SIG-M5 treated with dmso at 0.1 percent for 504 hours (cell line): ENCODE data around the gene FABP2.
"Not testable (repeated sequence)": the region's sequence is repeated elsewhere in the genome, so short reads cannot be mapped to it uniquely, and the experiment has no call there.

Experiments used
- DNase-seq: peaks from one replicate; lab custom pipeline; 2025; ENCODE audit not compliant: unreplicated experiment; lab: John Stamatoyannopoulos, UW

FABP2 gene

DNA sequence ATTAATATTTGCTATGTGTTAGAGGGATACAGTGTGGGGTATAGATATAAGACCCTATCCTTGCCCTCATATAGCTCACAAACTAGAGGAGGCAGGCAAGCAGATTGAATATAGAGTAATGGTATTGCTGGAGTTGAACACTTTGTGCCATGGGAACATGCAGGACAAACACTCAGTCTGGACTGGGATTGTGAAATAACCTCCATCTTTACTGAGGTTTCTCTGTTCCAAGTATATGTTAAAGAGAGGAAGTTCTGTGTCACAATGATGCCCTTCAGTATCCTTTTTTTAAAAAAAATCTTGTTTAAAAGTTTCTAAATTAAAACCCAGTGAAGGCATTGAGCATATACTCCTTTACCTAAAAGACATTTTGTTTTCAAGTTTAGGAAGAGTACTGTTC, 8.7 kb downstream of the FABP2 start:
- DNase-seq: peak; percentile 76

GRCh38 chr4:119310826-119311225, 11.1 kb downstream of the FABP2 start:
- no peak for DNase-seq

- DNase-seq: no peak
Observed at GRCh38 chr4:119307606-119308005, 14.3 kb downstream of the FABP2 start.

- DNase-seq: no peak
Observed at GRCh38 chr4:119304431-119304830, 17.5 kb downstream of the FABP2 start.

DNA sequence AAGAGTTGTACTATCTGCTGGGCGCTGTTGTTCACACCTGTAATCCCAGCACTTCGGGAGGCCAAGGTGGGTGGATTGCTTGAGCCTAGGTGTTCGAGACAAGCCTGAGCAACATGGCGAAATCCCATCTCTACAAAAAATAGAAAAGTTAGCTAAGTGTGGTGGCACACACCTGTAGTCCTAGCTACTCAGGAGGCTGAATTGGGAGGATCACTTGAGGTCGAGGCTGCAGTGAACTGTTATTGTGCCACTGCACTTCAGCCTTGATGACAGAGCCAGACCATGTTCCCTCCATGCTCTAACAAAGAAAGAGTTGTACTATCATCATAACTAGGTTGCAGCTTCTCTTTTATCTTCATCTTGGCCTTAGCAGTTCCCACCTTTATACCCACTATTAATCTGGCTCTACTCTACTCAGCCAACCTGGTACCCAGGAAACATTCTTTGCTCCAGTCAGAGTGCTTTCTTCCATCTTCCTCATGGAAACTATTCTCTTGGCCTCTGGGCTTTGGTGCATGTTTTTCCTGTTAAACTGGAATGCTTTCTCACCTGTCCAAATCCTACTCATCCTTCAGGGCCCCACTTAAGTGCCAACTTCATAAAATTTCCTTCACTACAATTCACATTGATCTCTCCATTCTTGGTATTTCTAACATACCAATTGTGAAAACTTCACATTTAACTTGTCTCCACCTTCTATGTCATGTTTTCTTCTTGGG, 18.2 kb downstream of the FABP2 start:
- DNase-seq: no peak

DNA sequence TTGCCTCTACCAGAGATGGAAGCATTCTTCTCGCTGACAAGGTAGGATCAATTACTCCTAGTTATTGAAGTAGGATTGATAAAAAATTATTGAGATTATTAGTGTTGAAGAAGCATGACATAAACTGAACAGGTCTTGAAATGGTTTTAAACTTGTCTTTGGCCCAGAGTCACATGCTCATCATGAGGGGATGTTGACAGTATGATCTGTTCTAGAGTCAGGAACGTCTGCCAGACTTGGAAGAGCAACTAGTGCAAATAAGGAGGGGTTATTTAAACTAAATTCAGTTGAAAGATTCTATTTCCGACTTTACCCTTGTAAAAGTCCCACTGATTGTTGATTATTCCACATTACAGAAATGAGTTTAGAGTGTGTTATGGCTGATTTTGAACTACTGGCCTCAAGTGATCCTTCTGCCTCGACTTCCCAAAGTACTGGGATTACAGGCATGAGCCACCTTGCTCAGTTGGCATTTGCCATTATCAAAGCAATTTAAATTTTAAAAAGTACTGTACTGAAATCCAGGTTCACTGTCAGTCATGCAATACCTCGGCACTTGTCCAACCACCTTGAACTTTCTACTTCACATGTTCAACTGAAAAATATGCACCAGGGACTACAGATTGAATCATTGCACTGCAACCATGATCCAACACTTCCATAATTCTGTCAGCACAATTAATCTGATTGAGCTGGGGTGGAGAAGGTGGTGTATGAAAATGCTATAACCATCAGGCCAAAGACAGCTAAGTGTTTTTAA, 19.7 kb downstream of the FABP2 start:
- DNase-seq: no peak

GRCh38 chr4:119300101-119300978, 21.6 kb downstream of the FABP2 start:
- DNase-seq: no peak

GRCh38 chr4:119299741-119300100, 22.2 kb downstream of the FABP2 start:
- DNase-seq: no peak

DNA sequence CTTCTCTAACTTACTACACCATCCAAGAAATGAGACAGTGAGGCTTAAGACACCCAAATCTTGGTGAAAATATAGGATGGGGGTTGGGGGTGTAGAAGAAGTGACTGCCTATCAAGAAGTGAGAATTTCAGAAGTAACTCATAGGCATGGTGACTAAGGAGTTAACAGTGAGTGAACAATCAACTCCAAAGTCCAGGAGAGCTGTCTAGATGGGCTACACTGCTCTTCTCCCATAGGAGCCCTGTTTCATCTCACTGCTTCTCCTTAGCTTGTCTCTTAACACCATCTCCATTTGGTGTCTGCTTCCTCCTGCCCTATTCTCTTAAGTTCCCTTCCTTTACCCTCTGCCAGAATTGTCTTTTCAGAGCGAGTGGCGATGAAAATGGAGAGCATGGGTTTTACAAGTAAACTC, 22.7 kb downstream of the FABP2 start:
- no peak for DNase-seq

DNA sequence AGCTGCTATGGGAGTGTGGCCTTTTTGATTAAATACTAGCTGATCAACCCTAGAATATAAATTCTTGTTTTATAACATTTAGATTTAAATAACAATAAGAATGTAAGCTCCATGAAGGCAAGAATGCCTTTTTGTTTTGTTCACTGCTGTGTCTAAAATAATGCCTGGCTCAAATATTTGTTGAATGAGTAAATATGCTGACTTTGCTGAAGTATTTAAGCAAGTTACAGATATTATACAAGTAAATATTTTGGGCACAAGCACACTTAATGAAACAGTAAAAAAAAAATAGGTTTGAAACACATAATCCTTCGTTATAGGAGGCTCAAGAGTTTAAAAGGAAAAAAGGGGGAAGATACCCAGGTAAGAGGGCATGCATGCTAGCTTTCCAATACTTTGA, 24.1 kb downstream of the FABP2 start:
- no peak for DNase-seq

DNA sequence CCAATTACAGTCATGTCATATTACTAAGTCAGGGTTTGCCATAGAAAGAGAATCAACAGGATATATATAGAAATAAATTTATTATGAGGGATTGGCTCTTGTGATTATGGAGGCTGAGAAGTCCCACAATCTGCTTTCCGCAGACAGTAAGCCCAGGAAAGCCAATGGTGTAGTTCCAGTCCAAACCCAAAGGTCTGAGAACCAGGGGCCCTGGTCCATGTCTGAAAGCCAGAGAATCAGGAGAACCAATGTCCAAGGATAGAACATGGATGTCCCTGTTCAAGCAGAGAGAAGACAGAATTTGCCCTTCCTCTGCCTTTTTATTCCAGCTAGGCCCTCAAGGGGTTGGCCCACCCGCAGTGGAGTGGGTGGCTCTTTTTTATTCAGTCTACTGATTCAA, 25.6 kb downstream of the FABP2 start:
- no peak for DNase-seq

DNA sequence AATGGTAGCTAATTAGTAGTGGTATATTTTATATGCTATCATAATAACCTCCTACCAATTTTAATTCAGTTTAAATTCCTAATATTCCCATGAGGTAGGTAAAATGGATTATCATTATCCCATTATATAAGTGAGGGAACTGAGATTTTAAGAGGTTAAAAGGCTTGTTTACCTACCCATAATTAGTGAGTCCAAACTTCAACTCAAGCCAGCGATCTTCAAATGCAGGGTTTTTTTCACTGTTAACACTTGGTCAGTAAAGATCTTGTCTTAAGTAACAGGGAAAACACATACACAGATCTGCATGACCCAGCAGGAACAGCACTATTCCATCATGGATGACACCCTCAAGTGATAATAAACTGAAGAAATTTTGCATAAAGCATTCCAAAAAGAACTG, 31.3 kb downstream of the FABP2 start:
- no peak for DNase-seq

DNA sequence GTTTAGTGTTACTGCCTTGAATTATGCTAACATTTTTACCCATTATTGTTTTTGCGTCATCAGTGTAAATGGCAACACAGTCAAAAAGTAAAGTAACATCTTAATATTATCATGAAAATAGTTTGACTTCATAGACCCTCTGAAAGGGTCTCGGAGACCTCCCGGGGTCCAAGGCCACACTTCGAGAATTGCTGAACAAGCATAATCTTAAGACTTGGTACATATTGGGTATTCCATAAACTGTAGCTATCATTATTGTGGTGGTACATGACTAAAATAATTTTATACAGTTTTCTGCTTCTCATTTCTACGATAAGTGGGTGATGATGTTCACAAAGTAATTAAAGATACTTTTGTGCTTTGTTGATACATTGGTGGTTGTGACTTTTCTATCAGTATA, 32.6 kb downstream of the FABP2 start:
- no peak for DNase-seq

GRCh38 chr4:119286377-119287002, 35.4 kb downstream of the FABP2 start:
- no peak for DNase-seq

DNA sequence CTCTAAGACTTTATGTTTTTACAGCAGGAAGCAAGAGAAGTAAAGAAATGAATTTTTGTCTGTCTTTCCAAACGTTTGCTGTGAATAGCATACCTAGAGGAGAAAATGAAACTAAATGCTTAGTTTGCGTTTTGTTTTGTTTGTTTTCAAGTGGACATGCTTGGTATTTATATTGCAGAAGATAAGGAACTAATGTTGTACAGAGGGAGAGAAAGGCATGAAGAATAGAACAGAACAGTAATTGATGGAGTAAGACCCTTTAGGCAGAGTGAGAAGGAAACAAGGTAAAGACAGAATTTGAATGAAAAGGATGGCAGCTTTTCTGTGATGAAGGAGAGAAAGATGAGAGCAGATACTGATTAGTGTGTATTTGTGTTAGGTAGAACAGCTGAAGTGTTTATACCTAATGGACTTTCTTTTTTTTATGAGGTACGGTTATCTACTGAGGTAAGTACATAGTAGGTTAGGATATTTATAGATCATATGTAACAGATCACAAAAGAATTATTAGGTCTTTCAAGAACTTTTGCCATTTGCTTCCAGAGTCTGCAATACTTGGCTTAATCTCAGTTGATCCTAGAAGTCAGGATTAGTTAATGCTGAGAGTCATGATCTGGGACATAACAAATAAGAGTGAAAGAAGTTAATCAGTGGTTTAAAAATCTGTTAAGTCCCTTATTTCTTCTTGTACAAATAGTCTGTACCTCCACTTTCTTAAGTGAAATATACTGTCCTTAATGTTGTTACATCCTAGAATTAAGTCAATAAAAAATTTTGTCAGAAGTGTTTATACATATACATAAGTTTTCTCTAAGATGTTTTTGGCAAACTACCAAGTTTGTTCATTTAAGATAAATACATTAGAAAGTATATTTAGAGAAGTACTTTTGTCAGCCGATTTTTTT, 36.8 kb downstream of the FABP2 start:
- no peak for DNase-seq

DNA sequence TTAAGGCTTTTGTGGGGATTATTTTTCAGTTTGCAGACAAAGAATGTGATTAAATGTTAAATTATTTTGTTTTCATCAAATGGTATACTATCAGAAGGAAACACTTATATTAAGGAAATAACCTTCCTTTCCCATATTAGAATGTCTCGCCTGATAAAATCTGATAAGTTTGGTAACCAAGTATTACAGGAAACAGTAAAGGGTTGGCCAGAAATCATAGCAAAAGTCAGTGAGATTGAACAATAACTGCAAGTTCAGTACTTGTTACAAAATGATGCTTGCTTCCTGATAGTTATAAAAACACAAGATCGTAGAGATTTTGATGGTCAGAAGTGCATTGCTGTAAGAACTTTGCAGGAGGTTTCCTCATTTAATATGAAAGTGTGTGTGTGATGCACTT, 40.5 kb downstream of the FABP2 start:
- DNase-seq: no peak

GRCh38 chr4:119279945-119280344, 42.0 kb downstream of the FABP2 start:
- DNase-seq: not testable (repeated sequence)

DNA sequence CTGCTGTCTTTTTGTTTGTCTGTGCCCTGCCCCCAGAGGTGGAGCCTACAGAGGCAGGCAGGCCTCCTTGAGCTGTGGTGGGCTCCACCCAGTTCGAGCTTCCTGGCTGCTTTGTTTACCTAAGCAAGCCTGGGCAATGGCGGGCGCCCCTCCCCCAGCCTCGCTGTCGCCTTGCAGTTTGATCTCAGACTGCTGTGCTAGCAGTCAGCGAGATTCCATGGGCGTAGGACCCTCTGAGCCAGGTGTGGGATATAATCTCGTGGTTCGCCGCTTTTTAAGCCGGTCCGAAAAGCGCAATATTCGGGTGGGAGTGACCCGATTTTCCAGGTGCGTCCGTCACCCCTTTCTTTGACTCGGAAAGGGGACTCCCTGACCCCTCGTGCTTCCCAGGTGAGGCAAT, 42.4 kb downstream of the FABP2 start:
- DNase-seq: not testable (repeated sequence)

DNA sequence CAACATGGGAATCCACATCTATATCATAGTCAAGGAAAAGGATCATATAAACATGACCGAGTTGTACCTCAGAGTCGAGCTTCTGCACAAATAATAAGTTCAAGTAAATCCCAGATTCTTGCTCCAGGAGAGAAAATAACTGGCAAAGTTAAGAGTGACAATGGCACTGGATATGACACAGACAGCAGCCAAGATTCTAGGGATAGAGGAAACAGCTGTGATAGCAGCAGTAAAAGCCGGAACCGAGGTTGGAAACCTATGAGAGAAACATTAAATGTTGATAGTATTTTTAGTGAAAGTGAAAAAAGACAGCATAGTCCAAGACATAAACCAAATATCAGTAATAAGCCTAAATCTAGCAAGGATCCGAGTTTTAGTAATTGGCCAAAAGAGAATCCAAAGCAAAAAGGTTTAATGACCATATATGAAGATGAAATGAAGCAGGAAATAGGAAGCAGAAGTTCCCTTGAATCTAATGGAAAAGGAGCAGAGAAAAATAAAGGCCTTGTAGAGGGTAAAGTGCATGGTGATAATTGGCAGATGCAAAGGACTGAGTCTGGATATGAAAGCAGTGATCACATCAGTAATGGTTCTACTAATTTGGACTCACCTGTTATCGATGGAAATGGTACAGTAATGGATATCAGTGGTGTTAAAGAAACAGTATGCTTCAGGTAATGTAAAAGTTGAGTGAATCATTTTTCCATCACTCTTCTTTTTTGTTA, 50.4 kb downstream of the FABP2 start:
- DNase-seq: no peak

GRCh38 chr4:119268466-119268865, 53.5 kb downstream of the FABP2 start:
- no peak for DNase-seq
